ENCODE measurements around the gene UEVLD. TPM values are rescaled to one million over a fixed set of nuclear protein-coding genes. Genes with fewer than 3 reads are reported as not detected.

UEVLD gene
- total RNA-seq, 1 experiment from 2014 or later = 15.9 TPM

- no peaks in the 10 kb centered on the region for H3K9me3 ChIP-seq
- no peaks in the 10 kb centered on the region for H3K27me3 ChIP-seq (replicated peaks; ENCODE audit: control insufficient read depth, insufficient read depth, low read length)
- peaks cover 2% of the 10 kb centered on the region; the same call in 1 of the 2 replicates for H3K4me1 ChIP-seq
- Mint-ChIP-seq H3K36me3 (ENCODE audit: insufficient read depth, unreplicated experiment) (peaks cover 14% of the 10 kb centered on the region), H3K27me3 (ENCODE audit: insufficient read depth, unreplicated experiment) (peaks cover 4% of the 10 kb centered on the region), H3K4me3 (ENCODE audit: unreplicated experiment) (peak overlapping the region; percentile 89), H3K9me3 (ENCODE audit: unreplicated experiment) (no peaks in the 10 kb centered on the region), H3K27ac (ENCODE audit: unreplicated experiment) (peak overlapping the region; percentile 98), H3K4me1 (ENCODE audit: low read depth, unreplicated experiment) (no peaks in the 10 kb centered on the region)
- ChIA-PET POLR2A (interaction anchor here (0.6 to 2.5 kb wide), 6 partner anchors 45 to 212 kb away, joined by 3 to 17 read pairs (median 5); partner anchors contain the start of genes TSG101 and UEVLD), CTCF (interaction anchor here (0.7 to 1.6 kb wide), 3 partner anchors 88 to 430 kb away, joined by 3 to 6 read pairs (median 4); no protein-coding TSS in a partner anchor)
- intact Hi-C loops (cut with micrococcal nuclease; ENCODE audit: unreplicated experiment) = loop anchor here (2.0 to 5.0 kb wide), 5 partner anchors 45 to 311 kb away; partner anchors contain the start of genes GTF2H1, HPS5, TSG101 and UEVLD
- no peak for TF ChIP-seq CTCF (IDR thresholded peaks at IDR 0.05; ENCODE audit: insufficient read depth in 1 of 2, low read depth in 1 of 2, low read length in 1 of 2, severe bottlenecking in 1 of 2, unreplicated experiment in 1 of 2)
- no peak for DNase-seq
- TSS peak; percentile 61 for BruUV-seq (replicated peaks)
- no peaks in the 10 kb centered on the region for H3K36me3 ChIP-seq (ENCODE audit: control insufficient read depth, insufficient read depth, low read length)
- H3K4me3 ChIP-seq (ENCODE audit: low read depth, low read length) = peak overlapping the region; percentile 67
Measured at GRCh38 chr11:18633256-18634139, 45.0 kb upstream of the UEVLD start.

- Mint-ChIP-seq H3K27ac (ENCODE audit: unreplicated experiment) (peak overlapping the region; percentile 98), H3K36me3 (ENCODE audit: insufficient read depth, unreplicated experiment) (peaks cover 14% of the 10 kb centered on the region), H3K4me1 (ENCODE audit: low read depth, unreplicated experiment) (no peaks in the 10 kb centered on the region), H3K9me3 (ENCODE audit: unreplicated experiment) (no peaks in the 10 kb centered on the region), H3K27me3 (ENCODE audit: insufficient read depth, unreplicated experiment) (peaks cover 4% of the 10 kb centered on the region), H3K4me3 (ENCODE audit: unreplicated experiment) (peak overlapping the region; percentile 89)
- peak overlapping the region; percentile 67 for H3K4me3 ChIP-seq (ENCODE audit: low read depth, low read length)
- intact Hi-C loops (cut with micrococcal nuclease; ENCODE audit: unreplicated experiment) = loop anchor here (5.0 kb wide), 3 partner anchors 99 to 311 kb away; partner anchors contain the start of genes GTF2H1 and HPS5
- no TSS peak for BruUV-seq (replicated peaks)
- TF ChIP-seq CTCF (IDR thresholded peaks at IDR 0.05; ENCODE audit: insufficient read depth in 1 of 2, low read depth in 1 of 2, low read length in 1 of 2, severe bottlenecking in 1 of 2, unreplicated experiment in 1 of 2) = no peak
- H3K4me1 ChIP-seq = peaks cover 2% of the 10 kb centered on the region; the same call in 1 of the 2 replicates
- H3K36me3 ChIP-seq (ENCODE audit: control insufficient read depth, insufficient read depth, low read length) = no peaks in the 10 kb centered on the region
- no peak for DNase-seq
- H3K27me3 ChIP-seq (replicated peaks; ENCODE audit: control insufficient read depth, insufficient read depth, low read length) = no peaks in the 10 kb centered on the region
- ChIA-PET CTCF (interaction anchor here (1.6 kb wide), 1 partner anchor 92 kb away, joined by 3 read pairs; no protein-coding TSS in a partner anchor), POLR2A (interaction anchor here (0.7 to 2.5 kb wide), 3 partner anchors 44 to 213 kb away, joined by 3 to 17 read pairs (median 6); partner anchors contain the start of gene UEVLD)
- no peaks in the 10 kb centered on the region for H3K9me3 ChIP-seq
Measured at GRCh38 chr11:18632841-18633240, 44.3 kb upstream of the UEVLD start.

- ChIA-PET CTCF (interaction anchor here (0.6 kb wide), 1 partner anchor 42 kb away, joined by 6 read pairs; no protein-coding TSS in a partner anchor), POLR2A (interaction anchor here (0.7 kb wide), 1 partner anchor 12 kb away, joined by 6 read pairs; no protein-coding TSS in a partner anchor)
- no peaks in the 10 kb centered on the region for H3K27me3 Mint-ChIP-seq (ENCODE audit: insufficient read depth, unreplicated experiment)
- DNase-seq = no peak
- H3K9me3 Mint-ChIP-seq (ENCODE audit: unreplicated experiment) = no peaks in the 10 kb centered on the region
- no peaks in the 10 kb centered on the region for H3K4me1 Mint-ChIP-seq (ENCODE audit: low read depth, unreplicated experiment)
- H3K36me3 Mint-ChIP-seq (ENCODE audit: insufficient read depth, unreplicated experiment) = peaks cover 6% of the 10 kb centered on the region
- no peak overlapping the region for H3K4me3 Mint-ChIP-seq (ENCODE audit: unreplicated experiment)
- Histone ChIP-seq H3K27me3 (replicated peaks; ENCODE audit: control insufficient read depth, insufficient read depth, low read length) (no peaks in the 10 kb centered on the region), H3K36me3 (ENCODE audit: control insufficient read depth, insufficient read depth, low read length) (no peaks in the 10 kb centered on the region), H3K4me3 (ENCODE audit: low read depth, low read length) (no peak overlapping the region), H3K9me3 (no peaks in the 10 kb centered on the region), H3K4me1 (no peaks in the 10 kb centered on the region)
- intact Hi-C loops (cut with micrococcal nuclease; ENCODE audit: unreplicated experiment) = no loop called here
- no peak overlapping the region for H3K27ac Mint-ChIP-seq (ENCODE audit: unreplicated experiment)
- TF ChIP-seq CTCF (IDR thresholded peaks at IDR 0.05; ENCODE audit: insufficient read depth in 1 of 2, low read depth in 1 of 2, low read length in 1 of 2, severe bottlenecking in 1 of 2, unreplicated experiment in 1 of 2) = no peak
- no TSS peak for BruUV-seq (replicated peaks)
Measured at GRCh38 chr11:18624161-18624560, 35.6 kb upstream of the UEVLD start.

All from Caco-2 (cell line).